SK-N-SH (cell line): ENCODE data around the gene ZNF219. TPM values are rescaled to one million over a fixed set of nuclear protein-coding genes. Genes with fewer than 3 reads are reported as not detected.
A peak's percentile ranks its signal among the peaks of the same experiment; 100 is the strongest.

Experiments used
- CTCF ChIA-PET: fragments of 300-600, 350-600 bp; formaldehyde crosslinking; extraction: SDS; loops from one replicate; lab custom pipeline; 2021; lab: Yijun Ruan, JAX
- POLR2A ChIA-PET: fragments of 350-600 bp; sonication (Branson Sonifier 250); formaldehyde crosslinking; extraction: SDS; loops from one replicate; lab custom pipeline; 2020; ENCODE audit warnings: antibody characterized with exemption, inconsistent platforms; lab: Yijun Ruan, JAX
- DNase-seq: peaks from one replicate; pipeline ENCODE4 v3.0.0; 2012
- H2AFZ ChIP-seq: fragments of 200-600 bp; sonication (generic); 2 replicates; pipeline ENCODE4 v1.8.1; 2016; ENCODE audit warnings: antibody characterized with exemption, mild to moderate bottlenecking, low read depth
- H3F3A ChIP-seq: fragments of 200-600 bp; sonication (generic); replicated peaks from 2 replicates; pipeline ENCODE3; 2016; ENCODE audit warnings: antibody characterized with exemption, mild to moderate bottlenecking; ENCODE audit not compliant: insufficient read depth
- H3K27ac ChIP-seq, 2 experiments: fragments of 200-500 bp in 1 of 2; fragments of 200-600 bp in 1 of 2; sonication (Bioruptor generic) in 1 of 2; sonication (generic), shearing (Covaris generic) in 1 of 2; 2 replicates each; pipeline versions ENCODE4 v1.5.1 to v1.6.1; 2014 to 2016; ENCODE audit warnings: low read depth in 2 of 2, inconsistent platforms in 1 of 2, low read length in 1 of 2, mild to moderate bottlenecking in 1 of 2, mixed read lengths in 1 of 2
- H3K27me3 ChIP-seq: fragments of 200-600 bp; sonication (generic), shearing (Covaris generic); 2 replicates; pipeline ENCODE4 v1.6.1; 2016; ENCODE audit warnings: mixed run types; ENCODE audit not compliant: insufficient read depth
- H3K36me3 ChIP-seq, 2 experiments: fragments of 200-500 bp in 1 of 2; fragments of 200-600 bp in 1 of 2; sonication (Bioruptor generic) in 1 of 2; sonication (generic) in 1 of 2; replicated peaks in 1 of 2; 2 replicates each; pipeline versions ENCODE3 to v1.5.1; 2014 to 2016; ENCODE audit warnings: low read length in 1 of 2, mild to moderate bottlenecking in 1 of 2; ENCODE audit not compliant: insufficient read depth in 2 of 2, control insufficient read depth in 1 of 2
- H3K4me1 ChIP-seq, 2 experiments: fragments of 200-500 bp in 1 of 2; fragments of 200-600 bp in 1 of 2; sonication (Bioruptor generic) in 1 of 2; sonication (generic), shearing (Covaris generic) in 1 of 2; 2 replicates each; pipeline versions ENCODE4 v1.5.1 to v1.6.1; 2014 to 2016; ENCODE audit warnings: low read depth in 1 of 2, low read length in 1 of 2, mixed run types in 1 of 2; ENCODE audit not compliant: insufficient read depth in 2 of 2, control insufficient read depth in 1 of 2
- H3K4me2 ChIP-seq: fragments of 200-600 bp; sonication (generic), shearing (Covaris generic); 2 replicates; pipeline ENCODE4 v1.6.1; 2017; ENCODE audit warnings: mixed run types
- H3K4me3 ChIP-seq, 2 experiments: fragments of 200-500 bp in 1 of 2; fragments of 200-600 bp in 1 of 2; sonication (Bioruptor generic) in 1 of 2; sonication (generic), shearing (Covaris generic) in 1 of 2; 2 replicates each; pipeline versions ENCODE4 v1.5.1 to v1.8.1; 2014 to 2016; ENCODE audit warnings: low read depth in 2 of 2, inconsistent platforms in 1 of 2, low read length in 1 of 2, mild to moderate bottlenecking in 1 of 2, mixed read lengths in 1 of 2, moderate library complexity in 1 of 2
- H3K79me2 ChIP-seq: fragments of 200-600 bp; sonication (generic); 2 replicates; pipeline ENCODE4 v1.8.1; 2017; ENCODE audit warnings: mild to moderate bottlenecking; ENCODE audit not compliant: insufficient read depth
- H3K9ac ChIP-seq: fragments of 200-600 bp; sonication (generic); 2 replicates; pipeline ENCODE4 v1.6.1; 2017; ENCODE audit warnings: mixed run types
- H3K9me2 ChIP-seq: fragments of 200-600 bp; sonication (generic); 2 replicates; pipeline ENCODE4 v1.6.1; 2017; ENCODE audit warnings: mixed run types
- H3K9me3 ChIP-seq: fragments of 200-600 bp; sonication (generic); 2 replicates; pipeline ENCODE4 v1.6.1; 2017; ENCODE audit warnings: mixed run types, mild to moderate bottlenecking, moderate library complexity
- H4K20me1 ChIP-seq: fragments of 200-600 bp; sonication (generic); 2 replicates; pipeline ENCODE4 v1.6.1; 2017; ENCODE audit warnings: mild to moderate bottlenecking, mixed run types; ENCODE audit not compliant: insufficient read depth
- CHD2 ChIP-seq: fragments of 150-350 bp; IDR thresholded peaks from 2 replicates; pipeline ENCODE4 v1.6.1; 2018; ENCODE audit warnings: low read length; ENCODE audit not compliant: partially characterized antibody
- ELF1 ChIP-seq: IDR thresholded peaks from 2 replicates; pipeline ENCODE4 v1.4.0; 2012
- EP300 ChIP-seq, 2 experiments: IDR thresholded peaks; 2 replicates each; pipeline versions ENCODE4 v1.4.0 to v1.6.1; 2012; ENCODE audit warnings: borderline replicate concordance in 1 of 2, low read depth in 1 of 2, low read length in 1 of 2
- FOSL2 ChIP-seq: IDR thresholded peaks from 2 replicates; pipeline ENCODE4 v1.4.0; 2012; ENCODE audit warnings: low read depth, mild to moderate bottlenecking, moderate library complexity, borderline replicate concordance
- MXI1 ChIP-seq: IDR thresholded peaks from 2 replicates; pipeline ENCODE4 v1.6.1; 2012; ENCODE audit warnings: mild to moderate bottlenecking, low read depth, low read length, improper control_type of control experiment
- POLR2AphosphoS5 ChIP-seq: IDR thresholded peaks from 2 replicates; pipeline ENCODE4 v1.6.1; 2012; ENCODE audit warnings: low read depth, low read length
- RFX5 ChIP-seq: IDR thresholded peaks from 2 replicates; pipeline ENCODE4 v1.6.1; 2012; ENCODE audit warnings: mild to moderate bottlenecking, improper control_type of control experiment, low read length
- SMC3 ChIP-seq: IDR thresholded peaks from 2 replicates; pipeline ENCODE4 v1.6.1; 2012; ENCODE audit warnings: low read depth, low read length, improper control_type of control experiment
- TCF12 ChIP-seq: IDR thresholded peaks from 2 replicates; pipeline ENCODE4 v1.4.0; 2012
- TEAD4 ChIP-seq: IDR thresholded peaks from 2 replicates; pipeline ENCODE4 v1.4.0; 2012; ENCODE audit warnings: mild to moderate bottlenecking, borderline replicate concordance; ENCODE audit not compliant: insufficient read depth
- ZBTB33 ChIP-seq: IDR thresholded peaks from 2 replicates; pipeline ENCODE4 v1.4.0; 2012; ENCODE audit warnings: low read depth, borderline replicate concordance
- WGBS: methylation state at CpG from one replicate; pipeline ENCODE4 v1.1.6; 2017; ENCODE audit warnings: low lambda C conversion rate; 5-methylcytosine and 5-hydroxymethylcytosine counted together
- polyA plus RNA-seq, 3 experiments: library from polyadenylated mRNA; depleted of rRNA; stranded (reverse); fragments of >200 nt; gene quantifications; 2 replicates each; pipeline ENCODE4 v1.2.3, GENCODE V29; 2012

The ZNF219 gene
- polyA plus RNA-seq, 1 of the 3 experiments (the other 2 are of a cell fraction), result 24.1 TPM

- peak; percentile 100 for TF ChIP-seq SMC3
- TF ChIP-seq ZBTB33, result no peak
- no peak for TF ChIP-seq FOSL2
- no peak for TF ChIP-seq TEAD4
- TF ChIP-seq MXI1, result no peak
- TF ChIP-seq POLR2AphosphoS5, result peak; percentile 64
These were observed 6.0 kb downstream of the ZNF219 start (continued) for GRCh38 chr14:21092273-21093011.

GRCh38 chr14:21091821-21092272 is 6.6 kb downstream of the ZNF219 start:
- no peak overlapping the region; a peak in 1 of 4 replicates for H3K27ac ChIP-seq
- DNase-seq, result peak; percentile 35
- ChIA-PET CTCF (interaction anchor here (0.7 to 20.5 kb wide), 32 partner anchors 7 to 442 kb away, joined by 3 to 555 read pairs (median 6); partner anchors contain the start of genes ARHGEF40, NDRG2, TMEM253 and TPPP2), POLR2A (interaction anchor here (1.2 to 1.8 kb wide), 4 partner anchors 9 to 23 kb away, joined by 3 to 12 read pairs (median 5); partner anchors contain the start of genes ARHGEF40 and TMEM253)
- WGBS, result 92% methylated on average over 31 of the region's 42 CpGs
- no peak overlapping the region for H2AFZ ChIP-seq
- no peaks in the 10 kb centered on the region for H3K9me3 ChIP-seq
- peaks cover 14% of the 10 kb centered on the region; the same call in 1 of the 2 replicates for H4K20me1 ChIP-seq
- H3K4me2 ChIP-seq, result no peak overlapping the region
- H3K9ac ChIP-seq, result no peak overlapping the region
- H3K36me3 ChIP-seq, result peaks cover 20 to 52% of the 10 kb centered on the region in 2 experiments
- no peak overlapping the region for H3K4me3 ChIP-seq
- H3F3A ChIP-seq, result peaks cover 56% of the 10 kb centered on the region
- no peaks in the 10 kb centered on the region for H3K27me3 ChIP-seq
- peaks cover 21 to 28% of the 10 kb centered on the region in 2 experiments for H3K4me1 ChIP-seq
- TF ChIP-seq TEAD4, result no peak
- TF ChIP-seq MXI1, result no peak
- TF ChIP-seq TCF12, result no peak
- no peak for TF ChIP-seq RFX5
- no peak for TF ChIP-seq EP300 (IDR thresholded peaks at IDR 0.05; ENCODE audit: borderline replicate concordance in 1 of 2, low read depth in 1 of 2, low read length in 1 of 2)
- no peak for TF ChIP-seq CHD2
- no peak for TF ChIP-seq ELF1
- no peaks in the 10 kb centered on the region for H3K9me2 ChIP-seq
- no peaks in the 10 kb centered on the region for H3K79me2 ChIP-seq
